Neural progenitor cell (in vitro differentiated cells): ENCODE measurements around the gene MGST2.
"Not testable (repeated sequence)": the region's sequence is repeated elsewhere in the genome, so short reads cannot be mapped to it uniquely, and the experiment has no call there.

ENCODE experiments used
- EZH2 ChIP-seq: fragments of 200-600 bp; sonication (generic); IDR thresholded peaks from 2 replicates; pipeline ENCODE4 v1.6.1; 2017; ENCODE audit warnings: antibody characterized with exemption, mild to moderate bottlenecking, moderate library complexity
- EZH2phosphoT487 ChIP-seq: fragments of 200-600 bp; sonication (generic); IDR thresholded peaks from 2 replicates; pipeline ENCODE4 v1.6.1; 2017; ENCODE audit warnings: antibody characterized with exemption
- TF ChIP-seq, protein P1 (sequence below): fragments of 200-600 bp; sonication (generic); IDR thresholded peaks from 2 replicates; pipeline ENCODE4 v1.5.1; 2017; ENCODE audit warnings: antibody characterized with exemption, mild to moderate bottlenecking

DNA sequence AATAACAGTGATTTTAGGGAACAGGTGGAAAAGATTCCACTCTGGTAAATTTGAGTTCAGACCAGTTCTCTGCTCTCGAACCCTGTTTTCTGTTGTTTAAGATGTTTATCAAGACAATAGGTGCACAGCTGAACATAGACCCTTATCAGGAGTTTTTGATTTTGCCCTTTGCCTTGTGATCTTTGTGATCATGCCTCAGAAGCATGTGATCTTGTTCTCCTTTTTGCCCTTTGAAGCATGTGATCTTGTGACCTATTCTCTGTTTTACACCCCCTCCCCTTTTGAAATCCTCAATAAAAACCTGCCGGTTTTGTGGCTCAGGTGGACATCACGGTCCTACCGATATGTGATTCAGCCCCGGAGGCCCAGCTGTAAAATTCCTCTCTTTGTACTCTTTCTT is 32.9 kb upstream of the MGST2 start:
- TF ChIP-seq, protein P1, sequence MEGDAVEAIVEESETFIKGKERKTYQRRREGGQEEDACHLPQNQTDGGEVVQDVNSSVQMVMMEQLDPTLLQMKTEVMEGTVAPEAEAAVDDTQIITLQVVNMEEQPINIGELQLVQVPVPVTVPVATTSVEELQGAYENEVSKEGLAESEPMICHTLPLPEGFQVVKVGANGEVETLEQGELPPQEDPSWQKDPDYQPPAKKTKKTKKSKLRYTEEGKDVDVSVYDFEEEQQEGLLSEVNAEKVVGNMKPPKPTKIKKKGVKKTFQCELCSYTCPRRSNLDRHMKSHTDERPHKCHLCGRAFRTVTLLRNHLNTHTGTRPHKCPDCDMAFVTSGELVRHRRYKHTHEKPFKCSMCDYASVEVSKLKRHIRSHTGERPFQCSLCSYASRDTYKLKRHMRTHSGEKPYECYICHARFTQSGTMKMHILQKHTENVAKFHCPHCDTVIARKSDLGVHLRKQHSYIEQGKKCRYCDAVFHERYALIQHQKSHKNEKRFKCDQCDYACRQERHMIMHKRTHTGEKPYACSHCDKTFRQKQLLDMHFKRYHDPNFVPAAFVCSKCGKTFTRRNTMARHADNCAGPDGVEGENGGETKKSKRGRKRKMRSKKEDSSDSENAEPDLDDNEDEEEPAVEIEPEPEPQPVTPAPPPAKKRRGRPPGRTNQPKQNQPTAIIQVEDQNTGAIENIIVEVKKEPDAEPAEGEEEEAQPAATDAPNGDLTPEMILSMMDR: not testable (repeated sequence)
- TF ChIP-seq EZH2, EZH2phosphoT487: not testable (repeated sequence)
